ENCODE results near the gene RABGAP1L.

DNA sequence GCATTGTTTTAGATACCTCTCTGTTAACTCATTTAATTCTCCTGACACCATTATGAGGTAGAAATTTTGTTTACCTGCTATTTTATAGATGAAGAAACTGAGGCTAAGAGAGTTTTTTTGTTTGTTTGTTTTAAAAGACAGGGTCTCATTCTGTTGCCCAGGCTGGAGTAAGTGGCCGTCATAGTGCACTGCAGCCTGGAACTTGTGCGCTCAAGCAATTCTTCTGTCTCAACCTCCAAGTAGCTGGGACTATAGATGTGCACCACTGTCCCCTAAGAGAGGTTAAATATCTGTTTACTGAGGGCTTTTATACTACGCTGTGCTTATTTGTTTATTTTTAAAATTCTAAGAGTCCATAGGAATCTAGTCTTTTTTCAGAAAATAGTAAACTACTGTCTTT lies 796.8 kb downstream of the RABGAP1L start:
- no peak for TF ChIP-seq CEBPB (IDR thresholded peaks at IDR 0.05; ENCODE audit: low read depth)
- no peak for TF ChIP-seq EZH2 (IDR thresholded peaks at IDR 0.05)
- no peak for TF ChIP-seq CTCF (IDR thresholded peaks at IDR 0.05 in 2 of 3, conservative IDR thresholded peaks at IDR 0.05 in 1 of 3; ENCODE audit: borderline replicate concordance in 1 of 3, insufficient read depth in 1 of 3, low read depth in 2 of 3, low read length in 2 of 3)
- TF ChIP-seq EGR1 (IDR thresholded peaks at IDR 0.05; ENCODE audit: low read depth) = no peak

Measured in HCT116 (cell line).